AG04449 (cell line): ENCODE results near the gene EED.

Experiments
- CTCF ChIA-PET: fragments of 350-600 bp; formaldehyde crosslinking; extraction: SDS; loops from one replicate; lab custom pipeline; 2021; ENCODE audit warnings: antibody characterized with exemption; lab: Yijun Ruan, JAX
- POLR2A ChIA-PET: fragments of 400-600, 350-600 bp; formaldehyde crosslinking; extraction: SDS; loops from one replicate; lab custom pipeline; 2020; ENCODE audit warnings: antibody characterized with exemption, inconsistent platforms; lab: Yijun Ruan, JAX
- DNase-seq: peaks from one replicate; pipeline ENCODE4 v3.0.0-alpha.2; 2010; ENCODE audit warnings: low read depth, low spot score
- H3K4me3 ChIP-seq: 2 replicates; pipeline ENCODE4 v1.5.1; 2011; ENCODE audit warnings: low read depth, mild to moderate bottlenecking, control low read depth, low read length
- TF ChIP-seq, protein P1 (sequence below): IDR thresholded peaks from one replicate; pipeline ENCODE4 v1.5.1; 2011; ENCODE audit warnings: mild to moderate bottlenecking, moderate library complexity, low read length, control low read depth, inconsistent platforms; ENCODE audit not compliant: insufficient read depth; ENCODE audit errors: missing control alignments

The EED gene

GRCh38 chr11:86212019-86212611 lies 32.4 kb upstream of the EED start:
- H3K4me3 ChIP-seq = no peak overlapping the region
- POLR2A ChIA-PET = no interaction called here
- TF ChIP-seq, protein P1, sequence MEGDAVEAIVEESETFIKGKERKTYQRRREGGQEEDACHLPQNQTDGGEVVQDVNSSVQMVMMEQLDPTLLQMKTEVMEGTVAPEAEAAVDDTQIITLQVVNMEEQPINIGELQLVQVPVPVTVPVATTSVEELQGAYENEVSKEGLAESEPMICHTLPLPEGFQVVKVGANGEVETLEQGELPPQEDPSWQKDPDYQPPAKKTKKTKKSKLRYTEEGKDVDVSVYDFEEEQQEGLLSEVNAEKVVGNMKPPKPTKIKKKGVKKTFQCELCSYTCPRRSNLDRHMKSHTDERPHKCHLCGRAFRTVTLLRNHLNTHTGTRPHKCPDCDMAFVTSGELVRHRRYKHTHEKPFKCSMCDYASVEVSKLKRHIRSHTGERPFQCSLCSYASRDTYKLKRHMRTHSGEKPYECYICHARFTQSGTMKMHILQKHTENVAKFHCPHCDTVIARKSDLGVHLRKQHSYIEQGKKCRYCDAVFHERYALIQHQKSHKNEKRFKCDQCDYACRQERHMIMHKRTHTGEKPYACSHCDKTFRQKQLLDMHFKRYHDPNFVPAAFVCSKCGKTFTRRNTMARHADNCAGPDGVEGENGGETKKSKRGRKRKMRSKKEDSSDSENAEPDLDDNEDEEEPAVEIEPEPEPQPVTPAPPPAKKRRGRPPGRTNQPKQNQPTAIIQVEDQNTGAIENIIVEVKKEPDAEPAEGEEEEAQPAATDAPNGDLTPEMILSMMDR = no peak
- DNase-seq = no peak
- CTCF ChIA-PET = interaction anchor here (0.6 to 2.2 kb wide), 7 partner anchors 8 to 270 kb away, joined by 3 to 10 read pairs (median 4); no protein-coding TSS in a partner anchor

DNA sequence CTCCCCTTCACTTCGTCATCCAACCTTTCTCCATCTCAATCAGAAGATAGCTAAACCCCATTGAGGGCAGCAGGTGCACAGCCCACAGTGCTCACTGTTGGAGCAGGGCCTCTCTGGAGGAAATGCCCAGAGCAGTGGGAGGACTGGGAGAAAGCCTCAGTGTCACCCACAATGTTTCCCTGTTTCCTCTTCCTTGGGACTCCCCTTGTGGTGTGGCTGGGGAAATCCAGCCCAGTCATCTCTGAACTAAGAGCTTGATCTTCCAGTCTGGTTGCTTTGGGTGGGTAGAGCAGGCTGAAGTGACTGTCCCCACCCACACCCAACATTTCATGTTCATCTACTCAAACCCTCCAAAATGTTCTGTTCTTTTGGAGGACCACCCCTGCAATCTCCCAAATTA lies 29.8 kb upstream of the EED start:
- TF ChIP-seq, protein P1 = no peak
- ChIA-PET CTCF (interaction anchor here (1.8 to 9.1 kb wide), 2 partner anchors 10 to 172 kb away, joined by 7 to 80 read pairs; no protein-coding TSS in a partner anchor), POLR2A (no interaction called here)
- no peak for DNase-seq
- no peak overlapping the region for H3K4me3 ChIP-seq

GRCh38 chr11:86218125-86219084 lies 26.1 kb upstream of the EED start:
- peak overlapping the region; percentile 2; the same call in 1 of the 2 replicates for H3K4me3 ChIP-seq
- DNase-seq = no peak
- ChIA-PET CTCF (interaction anchor here (0.6 to 9.1 kb wide), 43 partner anchors 11 to 568 kb away, joined by 3 to 80 read pairs (median 5); partner anchors contain the start of genes CCDC83 and PICALM), POLR2A (interaction anchor here (1.4 kb wide), 1 partner anchor 364 kb away, joined by 3 read pairs; the partner anchor contains the start of gene CCDC83)
- TF ChIP-seq, protein P1 = peak; percentile 83

- H3K4me3 ChIP-seq = no peak overlapping the region
- TF ChIP-seq, protein P1 = no peak
- POLR2A ChIA-PET = no interaction called here
- DNase-seq = no peak
- CTCF ChIA-PET = interaction anchor here (0.7 to 9.1 kb wide), 19 partner anchors 8 to 365 kb away, joined by 3 to 80 read pairs (median 5); partner anchors contain the start of genes CCDC83 and PICALM
These were observed 25.0 kb upstream of the EED start for GRCh38 chr11:86219311-86220193.

DNA sequence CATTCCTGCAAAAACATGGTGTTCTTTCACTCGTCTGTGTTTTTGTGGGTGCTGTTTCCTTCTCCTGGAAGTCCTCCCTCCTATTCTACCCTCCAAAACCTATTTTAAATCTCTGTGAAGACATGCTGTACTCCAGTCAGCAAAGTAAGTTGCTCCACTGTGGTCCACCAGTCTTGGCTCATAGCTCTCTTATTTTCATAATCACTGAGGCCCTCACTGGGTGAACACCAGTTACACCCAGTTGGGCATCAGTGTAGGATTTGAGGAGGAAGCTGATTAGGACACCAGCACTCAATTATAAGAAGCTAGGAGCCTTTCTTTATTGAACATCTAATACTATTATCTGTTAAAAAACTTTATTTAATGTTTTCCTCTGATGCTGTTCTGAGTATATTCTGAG lies 23.9 kb upstream of the EED start:
- TF ChIP-seq, protein P1 = no peak
- no peak overlapping the region for H3K4me3 ChIP-seq
- POLR2A ChIA-PET = no interaction called here
- CTCF ChIA-PET = interaction anchor here (1.5 to 9.1 kb wide), 8 partner anchors 9 to 189 kb away, joined by 3 to 80 read pairs (median 10); no protein-coding TSS in a partner anchor
- no peak for DNase-seq
